ENCODE measurements around the gene ZBTB34. TPM values are rescaled to one million over a fixed set of nuclear protein-coding genes. Genes with fewer than 3 reads are reported as not detected.

Gene ZBTB34
- total and polyA plus RNA-seq, 2 experiments from 2014 or later = 6.1 to 21.3 TPM

- Histone ChIP-seq H3K4me3 (no peak overlapping the region), H3K36me3 (replicated peaks; ENCODE audit: insufficient read depth, low read depth) (no peaks in the 10 kb centered on the region), H3K9me3 (ENCODE audit: low read depth) (no peaks in the 10 kb centered on the region), H3K27ac (no peak overlapping the region), H4K20me1 (ENCODE audit: insufficient read depth, poor library complexity, severe bottlenecking) (no peaks in the 10 kb centered on the region), H2AFZ (no peak overlapping the region), H3K4me2 (no peak overlapping the region), H3K27me3 (peaks cover 7% of the 10 kb centered on the region), H3K4me1 (ENCODE audit: insufficient read depth) (peaks cover 4% of the 10 kb centered on the region), H3K9me2 (replicated peaks; ENCODE audit: insufficient read depth) (no peaks in the 10 kb centered on the region), H3K79me2 (peaks cover 5% of the 10 kb centered on the region)
- no peak for DNase-seq (ENCODE audit: low spot score)
- WGBS (ENCODE audit: low lambda C conversion rate, missing lambda C conversion rate) = 74% methylated on average over 6 of the region's 6 CpGs
- TF ChIP-seq EZH2phosphoT487 (IDR thresholded peaks at IDR 0.05; ENCODE audit: low read depth, severe bottlenecking, unreplicated experiment) (no peak), CTCF (IDR thresholded peaks at IDR 0.05; ENCODE audit: poor library complexity) (no peak), EZH2 (IDR thresholded peaks at IDR 0.05; ENCODE audit: borderline replicate concordance) (no peak)
Measured at GRCh38 chr9:126856326-126856877, 4.0 kb upstream of the ZBTB34 start.

GRCh38 chr9:126857261-126857960 is 3.0 kb upstream of the ZBTB34 start:
- peaks cover 7% of the 10 kb centered on the region for H3K4me1 ChIP-seq (ENCODE audit: insufficient read depth)
- no peaks in the 10 kb centered on the region for H3K9me2 ChIP-seq (replicated peaks; ENCODE audit: insufficient read depth)
- no peak overlapping the region for H3K27ac ChIP-seq
- H3K4me2 ChIP-seq = no peak overlapping the region
- peaks cover 7% of the 10 kb centered on the region for H4K20me1 ChIP-seq (ENCODE audit: insufficient read depth, poor library complexity, severe bottlenecking)
- no peaks in the 10 kb centered on the region for H3K27me3 ChIP-seq
- TF ChIP-seq EZH2phosphoT487 (IDR thresholded peaks at IDR 0.05; ENCODE audit: low read depth, severe bottlenecking, unreplicated experiment) = no peak
- no peak for TF ChIP-seq EZH2 (IDR thresholded peaks at IDR 0.05; ENCODE audit: borderline replicate concordance)
- TF ChIP-seq CTCF (IDR thresholded peaks at IDR 0.05; ENCODE audit: poor library complexity) = no peak
- WGBS (ENCODE audit: low lambda C conversion rate, missing lambda C conversion rate) = 86% methylated on average over 8 of the region's 8 CpGs
- H3K79me2 ChIP-seq = peaks cover 16% of the 10 kb centered on the region
- no peaks in the 10 kb centered on the region for H3K36me3 ChIP-seq (replicated peaks; ENCODE audit: insufficient read depth, low read depth)
- H2AFZ ChIP-seq = no peak overlapping the region
- DNase-seq (ENCODE audit: low spot score) = no peak
- H3K9me3 ChIP-seq (ENCODE audit: low read depth) = no peaks in the 10 kb centered on the region
- no peak overlapping the region for H3K4me3 ChIP-seq

GRCh38 chr9:126859111-126859510 is 1.3 kb upstream of the ZBTB34 start:
- Histone ChIP-seq H3K9me2 (replicated peaks; ENCODE audit: insufficient read depth) (no peaks in the 10 kb centered on the region), H3K9me3 (ENCODE audit: low read depth) (no peaks in the 10 kb centered on the region), H2AFZ (no peak overlapping the region), H3K4me3 (no peak overlapping the region), H4K20me1 (ENCODE audit: insufficient read depth, poor library complexity, severe bottlenecking) (peaks cover 11% of the 10 kb centered on the region), H3K36me3 (replicated peaks; ENCODE audit: insufficient read depth, low read depth) (no peaks in the 10 kb centered on the region), H3K79me2 (peaks cover 33% of the 10 kb centered on the region), H3K27ac (no peak overlapping the region), H3K4me2 (no peak overlapping the region), H3K4me1 (ENCODE audit: insufficient read depth) (peaks cover 11% of the 10 kb centered on the region), H3K27me3 (no peaks in the 10 kb centered on the region)
- no peak for DNase-seq (ENCODE audit: low spot score)
- whole genome bisulfite sequencing (ENCODE audit: low lambda C conversion rate, missing lambda C conversion rate) = 100% methylated on average over 2 of the region's 2 CpGs
- TF ChIP-seq EZH2 (IDR thresholded peaks at IDR 0.05; ENCODE audit: borderline replicate concordance) = no peak
- TF ChIP-seq EZH2phosphoT487 (IDR thresholded peaks at IDR 0.05; ENCODE audit: low read depth, severe bottlenecking, unreplicated experiment) = no peak
- TF ChIP-seq CTCF (IDR thresholded peaks at IDR 0.05; ENCODE audit: poor library complexity) = no peak
